ENCODE results near the gene DPYD. TPM values are rescaled to one million over a fixed set of nuclear protein-coding genes. Genes with fewer than 3 reads are reported as not detected.

The DPYD gene
- total RNA-seq, 2 donors from 2014 or later, result 9.2 to 17.5 TPM

GRCh38 chr1:97077221-97077620 is 843.6 kb downstream of the DPYD start:
- H3K36me3 ChIP-seq (ENCODE audit: control insufficient read depth, insufficient read depth, low read length), result no peaks in the 10 kb centered on the region
- no peaks in the 10 kb centered on the region for H3K4me1 ChIP-seq (ENCODE audit: control insufficient read depth, insufficient read depth, low read length)
- Mint-ChIP-seq H3K4me1 (peaks cover 12% of the 10 kb centered on the region), H3K9me3 (no peaks in the 10 kb centered on the region), H3K4me3 (no peak overlapping the region), H3K36me3 (ENCODE audit: low read depth) (no peaks in the 10 kb centered on the region), H3K27me3 (ENCODE audit: insufficient read depth) (no peaks in the 10 kb centered on the region), H3K27ac (no peak overlapping the region)
- H3K4me3 ChIP-seq (ENCODE audit: low read length), result no peak overlapping the region
- H3K27me3 ChIP-seq (ENCODE audit: control insufficient read depth, insufficient read depth, low read length, poor library complexity, severe bottlenecking), result no peaks in the 10 kb centered on the region
- H3K27ac ChIP-seq (ENCODE audit: low read depth, low read length), result no peak overlapping the region
- 50% methylated on average over 2 of the region's 2 CpGs; no CpG with 5 or more reads in 1 of the 2 experiments for WGBS, 2 experiments (ENCODE audit: insufficient coverage in 1 of 2, insufficient read length in 1 of 2)
- TF ChIP-seq CTCF (conservative IDR thresholded peaks at IDR 0.05), result no peak
- no peaks in the 10 kb centered on the region for H3K9me3 ChIP-seq (ENCODE audit: control insufficient read depth, low read length)
- no peak for DNase-seq
- no peak overlapping the region for H3K9ac ChIP-seq (ENCODE audit: extremely low read depth, low read length, poor library complexity, severe bottlenecking)

- no peaks in the 10 kb centered on the region for H3K27me3 Mint-ChIP-seq (ENCODE audit: insufficient read depth)
- no peak overlapping the region for H3K9ac ChIP-seq (ENCODE audit: extremely low read depth, low read length, poor library complexity, severe bottlenecking)
- H3K9me3 ChIP-seq (ENCODE audit: control insufficient read depth, low read length), result no peaks in the 10 kb centered on the region
- no peaks in the 10 kb centered on the region for H3K36me3 Mint-ChIP-seq (ENCODE audit: low read depth)
- DNase-seq, result no peak
- no peak overlapping the region for H3K27ac Mint-ChIP-seq
- peaks cover 14% of the 10 kb centered on the region for H3K4me1 Mint-ChIP-seq
- H3K4me3 Mint-ChIP-seq, result no peak overlapping the region
- no peaks in the 10 kb centered on the region for H3K36me3 ChIP-seq (ENCODE audit: control insufficient read depth, insufficient read depth, low read length)
- 80 to 86% methylated on average over 2 of the region's 2 CpGs for WGBS, 2 experiments (ENCODE audit: insufficient coverage in 1 of 2, insufficient read length in 1 of 2)
- no peak overlapping the region for H3K4me3 ChIP-seq (ENCODE audit: low read length)
- TF ChIP-seq CTCF (conservative IDR thresholded peaks at IDR 0.05), result no peak
- H3K4me1 ChIP-seq (ENCODE audit: control insufficient read depth, insufficient read depth, low read length), result peaks cover 2% of the 10 kb centered on the region
- peaks cover 2% of the 10 kb centered on the region for H3K9me3 Mint-ChIP-seq
- H3K27me3 ChIP-seq (ENCODE audit: control insufficient read depth, insufficient read depth, low read length, poor library complexity, severe bottlenecking), result no peaks in the 10 kb centered on the region
- H3K27ac ChIP-seq (ENCODE audit: low read depth, low read length), result no peak overlapping the region
These were observed 846.1 kb downstream of the DPYD start for GRCh38 chr1:97074771-97075170.

GRCh38 chr1:97073936-97074335 is 846.9 kb downstream of the DPYD start:
- Mint-ChIP-seq H3K4me1 (peaks cover 6% of the 10 kb centered on the region), H3K27me3 (ENCODE audit: insufficient read depth) (no peaks in the 10 kb centered on the region), H3K4me3 (no peak overlapping the region)

More at GRCh38 chr1:97073936-97074335, 846.9 kb downstream of the DPYD start:
- TF ChIP-seq CTCF (conservative IDR thresholded peaks at IDR 0.05), result no peak
- DNase-seq, result no peak
- Mint-ChIP-seq H3K36me3 (ENCODE audit: low read depth) (no peaks in the 10 kb centered on the region), H3K9me3 (peaks cover 4% of the 10 kb centered on the region), H3K27ac (no peak overlapping the region)
- WGBS, 2 experiments (ENCODE audit: insufficient coverage in 1 of 2, insufficient read length in 1 of 2), result 88 to 89% methylated on average over 2 of the region's 2 CpGs
- no peaks in the 10 kb centered on the region for H3K27me3 ChIP-seq (ENCODE audit: control insufficient read depth, insufficient read depth, low read length, poor library complexity, severe bottlenecking)
- no peak overlapping the region for H3K9ac ChIP-seq (ENCODE audit: extremely low read depth, low read length, poor library complexity, severe bottlenecking)
- peaks cover 2% of the 10 kb centered on the region for H3K4me1 ChIP-seq (ENCODE audit: control insufficient read depth, insufficient read depth, low read length)
- H3K27ac ChIP-seq (ENCODE audit: low read depth, low read length), result no peak overlapping the region
- H3K36me3 ChIP-seq (ENCODE audit: control insufficient read depth, insufficient read depth, low read length), result no peaks in the 10 kb centered on the region
- no peak overlapping the region for H3K4me3 ChIP-seq (ENCODE audit: low read length)
- H3K9me3 ChIP-seq (ENCODE audit: control insufficient read depth, low read length), result no peaks in the 10 kb centered on the region

Data from endodermal cell (in vitro differentiated cells).